DOHH2 (cell line): ENCODE data around the gene MYO5C.

Experiments used
- H3F3A ChIP-seq: fragments of 200-600 bp; sonication (generic), shearing (Covaris generic); 2 replicates; pipeline ENCODE4 v1.6.0; 2016; ENCODE audit warnings: antibody characterized with exemption, mild to moderate bottlenecking; ENCODE audit not compliant: control insufficient read depth, insufficient read depth
- H3K27ac ChIP-seq: fragments of 200-600 bp; sonication (generic); 2 replicates; pipeline ENCODE4 v1.5.1; 2014; ENCODE audit warnings: low read depth, mild to moderate bottlenecking, low read length, moderate library complexity
- H3K27me3 ChIP-seq: fragments of 200-600 bp; sonication (generic); 2 replicates; pipeline ENCODE4 v1.6.1; 2014; ENCODE audit warnings: mild to moderate bottlenecking, low read length, mixed read lengths; ENCODE audit not compliant: control insufficient read depth
- H3K36me3 ChIP-seq: fragments of 200-600 bp; sonication (generic); 2 replicates; pipeline ENCODE4 v1.6.1; 2014; ENCODE audit warnings: mild to moderate bottlenecking, low read length, moderate library complexity, mixed read lengths; ENCODE audit not compliant: control insufficient read depth
- H3K4me1 ChIP-seq: fragments of 200-600 bp; sonication (generic); 2 replicates; pipeline ENCODE4 v1.6.1; 2014; ENCODE audit warnings: mild to moderate bottlenecking, low read length, mixed read lengths; ENCODE audit not compliant: control insufficient read depth
- H3K4me2 ChIP-seq: fragments of 200-600 bp; sonication (generic); 2 replicates; pipeline ENCODE4 v1.6.0; 2014; ENCODE audit warnings: mild to moderate bottlenecking, low read length, moderate library complexity
- H3K4me3 ChIP-seq: fragments of 200-600 bp; sonication (generic); 2 replicates; pipeline ENCODE4 v1.5.1; 2014; ENCODE audit warnings: mild to moderate bottlenecking, low read length, mixed read lengths
- H3K79me2 ChIP-seq: fragments of 200-600 bp; sonication (generic); 2 replicates; pipeline ENCODE4 v1.6.1; 2014; ENCODE audit warnings: mild to moderate bottlenecking, low read length, mixed read lengths; ENCODE audit not compliant: control insufficient read depth
- H3K9me2 ChIP-seq: fragments of 200-600 bp; sonication (generic); replicated peaks from 2 replicates; pipeline ENCODE4 v1.6.1; 2014; ENCODE audit warnings: mild to moderate bottlenecking, low read length, mixed read lengths; ENCODE audit not compliant: control insufficient read depth
- H3K9me3 ChIP-seq: fragments of 200-600 bp; sonication (generic); 2 replicates; pipeline ENCODE4 v1.6.1; 2014; ENCODE audit warnings: antibody characterized with exemption, low read length, mixed read lengths; ENCODE audit not compliant: control insufficient read depth, insufficient read depth
- H4K20me1 ChIP-seq: fragments of 200-600 bp; sonication (generic); 2 replicates; pipeline ENCODE4 v1.6.0; 2014; ENCODE audit warnings: low read depth, mild to moderate bottlenecking, antibody characterized with exemption, low read length, moderate library complexity; ENCODE audit not compliant: control insufficient read depth, insufficient read depth
- EZH2phosphoT487 ChIP-seq: fragments of 200-600 bp; sonication (generic); IDR thresholded peaks from 2 replicates; pipeline ENCODE4 v1.6.1; 2017; ENCODE audit warnings: borderline replicate concordance, mild to moderate bottlenecking, antibody characterized with exemption, low read length, moderate library complexity, mixed read lengths
- TF ChIP-seq, protein P1 (sequence below): fragments of 200-600 bp; sonication (generic); IDR thresholded peaks from one replicate; pipeline ENCODE4 v1.5.1; 2014; ENCODE audit warnings: antibody characterized with exemption, mild to moderate bottlenecking, low read depth, low read length; ENCODE audit not compliant: poor library complexity, severe bottlenecking

Gene MYO5C

DNA sequence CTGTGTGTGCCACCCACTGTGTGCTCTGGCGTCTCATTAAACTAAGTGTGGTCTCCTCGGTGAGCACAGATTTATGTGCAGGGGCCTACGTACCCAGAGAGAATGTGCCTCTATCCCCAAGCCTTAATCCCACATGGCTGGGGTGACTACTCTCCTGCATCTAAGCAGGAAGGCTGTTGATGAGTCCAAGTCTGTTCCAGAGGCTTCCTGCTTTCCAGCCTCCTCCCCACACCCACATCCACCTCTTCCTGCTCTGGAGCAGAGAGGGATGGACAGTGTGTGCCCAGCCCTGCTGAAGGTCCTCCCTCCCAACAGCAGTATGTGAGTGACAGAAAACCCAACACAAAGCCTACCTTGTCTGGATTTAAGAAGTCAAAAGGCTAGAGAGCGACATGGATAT, 144.3 kb downstream of the MYO5C start:
- peaks cover 14% of the 10 kb centered on the region for H3K4me1 ChIP-seq
- no peak overlapping the region for H3K4me2 ChIP-seq
- H3K27ac ChIP-seq: no peak overlapping the region
- no peaks in the 10 kb centered on the region; the same call in 1 of the 2 replicates for H4K20me1 ChIP-seq
- H3K79me2 ChIP-seq: peaks cover 13% of the 10 kb centered on the region
- H3K4me3 ChIP-seq: no peak overlapping the region
- no peaks in the 10 kb centered on the region for H3K9me3 ChIP-seq
- no peaks in the 10 kb centered on the region for H3K9me2 ChIP-seq
- no peaks in the 10 kb centered on the region for H3F3A ChIP-seq
- no peaks in the 10 kb centered on the region for H3K27me3 ChIP-seq
- H3K36me3 ChIP-seq: peaks cover 63% of the 10 kb centered on the region
- TF ChIP-seq EZH2phosphoT487: no peak
- TF ChIP-seq, protein P1, sequence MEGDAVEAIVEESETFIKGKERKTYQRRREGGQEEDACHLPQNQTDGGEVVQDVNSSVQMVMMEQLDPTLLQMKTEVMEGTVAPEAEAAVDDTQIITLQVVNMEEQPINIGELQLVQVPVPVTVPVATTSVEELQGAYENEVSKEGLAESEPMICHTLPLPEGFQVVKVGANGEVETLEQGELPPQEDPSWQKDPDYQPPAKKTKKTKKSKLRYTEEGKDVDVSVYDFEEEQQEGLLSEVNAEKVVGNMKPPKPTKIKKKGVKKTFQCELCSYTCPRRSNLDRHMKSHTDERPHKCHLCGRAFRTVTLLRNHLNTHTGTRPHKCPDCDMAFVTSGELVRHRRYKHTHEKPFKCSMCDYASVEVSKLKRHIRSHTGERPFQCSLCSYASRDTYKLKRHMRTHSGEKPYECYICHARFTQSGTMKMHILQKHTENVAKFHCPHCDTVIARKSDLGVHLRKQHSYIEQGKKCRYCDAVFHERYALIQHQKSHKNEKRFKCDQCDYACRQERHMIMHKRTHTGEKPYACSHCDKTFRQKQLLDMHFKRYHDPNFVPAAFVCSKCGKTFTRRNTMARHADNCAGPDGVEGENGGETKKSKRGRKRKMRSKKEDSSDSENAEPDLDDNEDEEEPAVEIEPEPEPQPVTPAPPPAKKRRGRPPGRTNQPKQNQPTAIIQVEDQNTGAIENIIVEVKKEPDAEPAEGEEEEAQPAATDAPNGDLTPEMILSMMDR: no peak

DNA sequence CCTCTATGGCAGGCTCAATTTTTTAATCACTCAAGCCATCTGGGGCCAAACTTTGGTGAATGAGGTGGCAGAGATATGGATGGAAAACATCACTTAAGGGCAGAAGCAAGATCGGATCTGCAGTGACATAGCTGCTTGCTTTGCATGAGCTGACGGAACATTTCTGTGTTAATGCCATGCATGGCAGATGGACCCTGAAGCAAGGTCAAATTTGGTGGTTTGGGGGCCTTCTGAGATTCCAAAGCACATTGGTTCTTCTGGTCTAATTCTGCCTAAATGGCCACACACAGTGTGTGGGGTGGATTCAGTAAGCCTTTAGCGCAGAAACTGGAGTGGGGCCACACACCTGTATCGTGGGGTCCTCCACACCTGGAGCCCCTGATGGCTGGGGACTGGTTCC, 144.7 kb downstream of the MYO5C start:
- TF ChIP-seq, protein P1: no peak
- TF ChIP-seq EZH2phosphoT487: no peak
- peaks cover 65% of the 10 kb centered on the region for H3K36me3 ChIP-seq

DNA sequence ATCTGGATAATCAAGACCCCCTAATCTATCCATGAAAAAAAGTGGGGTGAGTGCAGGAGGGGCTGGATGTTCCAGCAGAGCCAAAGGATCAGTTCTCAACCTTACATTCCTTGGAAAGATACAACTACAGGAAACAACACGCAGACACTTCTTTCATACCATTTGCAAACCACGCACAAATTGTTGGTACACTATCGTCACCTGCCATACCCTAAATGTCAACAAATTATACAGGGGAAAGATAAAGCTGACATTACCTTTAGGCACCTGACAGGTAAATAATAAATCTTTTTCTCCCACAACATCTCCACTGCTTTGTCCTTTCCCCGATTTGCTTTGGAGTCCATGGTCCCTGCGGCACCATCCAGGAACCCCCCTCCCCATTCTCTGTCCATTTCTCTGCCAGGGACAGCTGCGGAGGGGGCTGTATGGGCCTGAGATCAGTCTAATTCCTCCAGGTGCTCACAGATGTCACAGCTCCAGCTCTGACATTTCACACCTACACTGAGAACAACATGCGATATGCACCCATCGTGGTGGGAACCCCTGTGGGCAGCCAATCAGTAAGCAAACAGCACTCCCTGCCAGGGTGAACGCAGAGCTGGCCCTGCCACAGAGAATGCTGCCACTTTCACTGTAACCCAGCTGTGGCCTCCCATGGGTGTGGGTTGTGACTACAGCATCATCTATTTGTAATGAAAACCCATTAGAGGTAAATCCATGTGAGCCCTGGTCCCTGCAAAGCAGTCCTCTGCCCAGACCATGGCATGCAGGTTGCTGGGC, 145.4 kb downstream of the MYO5C start:
- Histone ChIP-seq H3K79me2 (peaks cover 7% of the 10 kb centered on the region), H3K4me1 (peaks cover 3% of the 10 kb centered on the region), H3K4me3 (no peak overlapping the region), H3F3A (no peaks in the 10 kb centered on the region), H3K4me2 (no peak overlapping the region), H3K9me3 (no peaks in the 10 kb centered on the region), H3K36me3 (peaks cover 65% of the 10 kb centered on the region), H4K20me1 (no peaks in the 10 kb centered on the region; the same call in 1 of the 2 replicates), H3K27me3 (no peaks in the 10 kb centered on the region), H3K9me2 (no peaks in the 10 kb centered on the region), H3K27ac (no peak overlapping the region)
- TF ChIP-seq EZH2phosphoT487: no peak
- TF ChIP-seq, protein P1: no peak

More for the DNA sequence above, 144.7 kb downstream of the MYO5C start:
- Histone ChIP-seq H3K4me3 (no peak overlapping the region), H3K9me2 (no peaks in the 10 kb centered on the region), H3K9me3 (no peaks in the 10 kb centered on the region), H3K27me3 (no peaks in the 10 kb centered on the region), H3K27ac (no peak overlapping the region), H3K4me2 (no peak overlapping the region), H3K4me1 (peaks cover 9% of the 10 kb centered on the region), H3F3A (no peaks in the 10 kb centered on the region), H3K79me2 (peaks cover 9% of the 10 kb centered on the region), H4K20me1 (no peaks in the 10 kb centered on the region; the same call in 1 of the 2 replicates)
